Spleen (tissue), 11 donors: ENCODE measurements around the gene KRTAP10-1. TPM values are rescaled to one million over a fixed set of nuclear protein-coding genes. Genes with fewer than 3 reads are reported as not detected.

Experiments
- DNase-seq: peaks from one replicate; pipeline ENCODE4 v3.0.0-alpha.2; 2020
- H3K27ac ChIP-seq, 8 donors: fragments of 200-600 bp; sonication (generic) in 7 of 8; 1 replicate in 4 of 8; 2 replicates in 4 of 8; pipeline versions ENCODE4 v1.5.0 to v1.8.0; 2016 to 2021; ENCODE audit warnings: inconsistent platforms in 4 of 8, mild to moderate bottlenecking in 4 of 8, moderate library complexity in 1 of 8
- H3K27me3 ChIP-seq, 7 donors: fragments of 200-600 bp; sonication (generic) in 6 of 7; replicated peaks in 1 of 7; 1 replicate in 4 of 7; 2 replicates in 3 of 7; pipeline versions ENCODE4 v1.5.0 to v1.8.0; 2016 to 2021; ENCODE audit warnings: inconsistent platforms in 3 of 7, mild to moderate bottlenecking in 1 of 7
- H3K36me3 ChIP-seq, 6 donors: fragments of 200-600 bp; sonication (generic) in 5 of 6; 1 replicate in 4 of 6; 2 replicates in 2 of 6; pipeline versions ENCODE4 v1.5.0 to v1.8.0; 2016 to 2021; ENCODE audit warnings: inconsistent platforms in 2 of 6
- H3K4me1 ChIP-seq, 6 donors: fragments of 200-600 bp; sonication (generic) in 5 of 6; 1 replicate in 3 of 6; 2 replicates in 3 of 6; pipeline versions ENCODE4 v1.5.0 to v1.8.0; 2016 to 2021; ENCODE audit warnings: inconsistent platforms in 3 of 6
- H3K4me3 ChIP-seq, 8 donors: fragments of 200-600 bp; sonication (generic) in 7 of 8; 1 replicate in 4 of 8; 2 replicates in 4 of 8; pipeline versions ENCODE4 v1.5.0 to v1.8.0; 2016 to 2021; ENCODE audit warnings: inconsistent platforms in 4 of 8, mild to moderate bottlenecking in 4 of 8, moderate library complexity in 2 of 8
- H3K9me3 ChIP-seq, 8 donors: fragments of 200-600 bp; sonication (generic) in 7 of 8; 1 replicate in 4 of 8; 2 replicates in 4 of 8; pipeline versions ENCODE4 v1.5.0 to v1.8.0; 2016 to 2021; ENCODE audit warnings: inconsistent platforms in 4 of 8
- CTCF ChIP-seq, 11 experiments: fragments of 200-600 bp in 7 of 11; fragments of 450-650 bp in 4 of 11; sonication (generic) in 4 of 11; IDR thresholded peaks in 8 of 11; conservative IDR thresholded peaks in 3 of 11; 1 replicate in 7 of 11; 2 replicates in 4 of 11; pipeline versions ENCODE4 v1.4.0 to v1.8.0; 2016 to 2021; ENCODE audit warnings: antibody characterized with exemption in 11 of 11, inconsistent platforms in 4 of 11, mild to moderate bottlenecking in 1 of 11
- POLR2A ChIP-seq, 3 donors: fragments of 450-650 bp; IDR thresholded peaks; one replicate each; pipeline ENCODE4 v1.5.1; 2017; ENCODE audit warnings: antibody characterized with exemption in 3 of 3, mild to moderate bottlenecking in 1 of 3
- POLR2AphosphoS5 ChIP-seq, 3 donors: sonication (generic); formaldehyde crosslinking; IDR thresholded peaks; one replicate each; pipeline ENCODE4 v1.5.1; 2017; ENCODE audit warnings: antibody characterized with exemption in 3 of 3
- WGBS, 5 donors: extraction: QIAGEN DNeasy Blood & Tissue Kit in 3 of 5; methylation state at CpG; one replicate each; pipeline versions ENCODE4 v1.1.5 to v1.1.7; 2013 to 2018; 5-methylcytosine and 5-hydroxymethylcytosine counted together
- intact Hi-C: fragments of 100-400 bp; cut with DNase I; formaldehyde crosslinking; loops from one replicate; pipeline ENCODE4 v1.15.0; 2023; ENCODE audit warnings: low total_unique reads
- polyA plus RNA-seq, 3 donors: library from polyadenylated mRNA; stranded (reverse); fragments of 200-250 nt; gene quantifications; one replicate each; pipeline ENCODE4 v1.2.1, GENCODE V29; 2013
- total RNA-seq, 7 donors: library from RNA; depleted of rRNA in 3 of 7; stranded (reverse); fragments of >200 nt in 3 of 7; fragmentation: NEBNext Ultra II Directional in 4 of 7; extraction: Animal tissue kit (Norgen Biotek cat#: 25700) in 4 of 7; gene quantifications; one replicate each; pipeline versions ENCODE4 v1.1.0 to v1.2.1, GENCODE V29; 2016 to 2021
- donor health status: healthy with polysubstance abuse.
- donor health status: DM: no; HTN: no; CAD: no; lungs with moderate emphysema.
- donor health status: DM: no; HTN: no; CAD: no.
- donor health status: Bipolar disorder and iron deficiency.
- donor health status: healthy.
- donor health status: DM: no; HTN: no; CAD: no.
- donor health status: DM: yes; HTN: yes; CAD: no.

The KRTAP10-1 gene
- total and polyA plus RNA-seq, 10 donors = not detected

GRCh38 chr21:44515359-44516165, 24.4 kb downstream of the KRTAP10-1 start:
- Histone ChIP-seq H3K4me3 (no peak overlapping the region), H3K36me3 (no peaks in the 10 kb centered on the region), H3K27ac (no peak overlapping the region), H3K9me3 (no peaks in the 10 kb centered on the region), H3K4me1 (peaks cover 0 to 9% (median 5%) of the 10 kb centered on the region in 6 donors), H3K27me3 (peaks cover 0 to 13% (median 0%) of the 10 kb centered on the region in 7 donors)
- intact Hi-C loops = no loop called here
- TF ChIP-seq CTCF (IDR thresholded peaks at IDR 0.05 in 8 of 11, conservative IDR thresholded peaks at IDR 0.05 in 3 of 11) (no peak), POLR2AphosphoS5 (IDR thresholded peaks at IDR 0.05) (no peak), POLR2A (IDR thresholded peaks at IDR 0.05) (no peak)
- DNase-seq = no peak
- WGBS, 5 donors = 83 to 90% (median 86%) methylated on average over 29 to 32 of the region's 32 CpGs

- Histone ChIP-seq H3K36me3 (no peaks in the 10 kb centered on the region), H3K4me3 (no peak overlapping the region), H3K27me3 (peaks cover 0 to 13% (median 0%) of the 10 kb centered on the region in 7 donors), H3K4me1 (peaks cover 0 to 16% (median 11%) of the 10 kb centered on the region in 6 donors), H3K9me3 (no peaks in the 10 kb centered on the region), H3K27ac (no peak overlapping the region)
- no peak for TF ChIP-seq CTCF (IDR thresholded peaks at IDR 0.05 in 8 of 11, conservative IDR thresholded peaks at IDR 0.05 in 3 of 11)
- no peak for TF ChIP-seq POLR2A (IDR thresholded peaks at IDR 0.05)
- TF ChIP-seq POLR2AphosphoS5 (IDR thresholded peaks at IDR 0.05) = no peak
- WGBS, 5 donors = 67 to 86% (median 79%) methylated on average over 10 to 11 of the region's 11 CpGs
- no peak for DNase-seq
- intact Hi-C loops = loop anchor here (5.0 kb wide), 2 partner anchors 227 to 277 kb away; no protein-coding TSS in a partner anchor
Observed at GRCh38 chr21:44514746-44515358, 25.1 kb downstream of the KRTAP10-1 start.

- no peaks in the 10 kb centered on the region for H3K9me3 ChIP-seq
- TF ChIP-seq POLR2AphosphoS5 (IDR thresholded peaks at IDR 0.05) (no peak), CTCF (IDR thresholded peaks at IDR 0.05 in 8 of 11, conservative IDR thresholded peaks at IDR 0.05 in 3 of 11) (no peak), POLR2A (IDR thresholded peaks at IDR 0.05) (no peak)
- WGBS, 5 donors = 84 to 97% (median 92%) methylated on average over 7 of the region's 7 CpGs; no CpG with 5 or more reads in 1 of the 5 donors
- intact Hi-C loops = loop anchor here (5.0 kb wide), 2 partner anchors 228 to 278 kb away; no protein-coding TSS in a partner anchor
- no peaks in the 10 kb centered on the region for H3K36me3 ChIP-seq
- no peak overlapping the region for H3K4me3 ChIP-seq
- no peak for DNase-seq
- peaks cover 0 to 17% (median 11%) of the 10 kb centered on the region in 6 donors for H3K4me1 ChIP-seq
- no peak overlapping the region for H3K27ac ChIP-seq
- peaks cover 0 to 16% (median 0%) of the 10 kb centered on the region in 7 donors for H3K27me3 ChIP-seq
Observed at GRCh38 chr21:44514218-44514520, 25.8 kb downstream of the KRTAP10-1 start.
